SJCRH30 (cell line): Measurements from ENCODE around the gene PUM1. TPM values are rescaled to one million over a fixed set of nuclear protein-coding genes. Genes with fewer than 3 reads are reported as not detected.
"Not testable (repeated sequence)": the region's sequence is repeated elsewhere in the genome, so short reads cannot be mapped to it uniquely, and the experiment has no call there.

Source experiments
- DNase-seq, 2 experiments: peaks; one replicate each; pipeline ENCODE4 v3.0.0-alpha.2; 2015 to 2020
- H3K27ac ChIP-seq: fragments of 250-450 bp; sonication (Bioruptor Pico); 2 replicates; pipeline ENCODE4 v1.5.1; 2020; ENCODE audit warnings: mild to moderate bottlenecking, moderate library complexity
- H3K27me3 ChIP-seq: fragments of 250-450 bp; sonication (Bioruptor Pico); 2 replicates; pipeline ENCODE4 v1.5.1; 2020; ENCODE audit warnings: mild to moderate bottlenecking, moderate library complexity
- H3K36me3 ChIP-seq: fragments of 250-450 bp; sonication (Bioruptor Pico); 2 replicates; pipeline ENCODE4 v1.5.1; 2020; ENCODE audit warnings: mild to moderate bottlenecking, moderate library complexity
- H3K4me1 ChIP-seq: fragments of 250-450 bp; sonication (Bioruptor Pico); 2 replicates; pipeline ENCODE4 v1.5.1; 2020; ENCODE audit warnings: mild to moderate bottlenecking, moderate library complexity
- H3K4me3 ChIP-seq: fragments of 250-450 bp; sonication (Bioruptor Pico); 2 replicates; pipeline ENCODE4 v1.5.1; 2020; ENCODE audit warnings: mild to moderate bottlenecking, moderate library complexity
- H3K9me3 ChIP-seq: fragments of 250-450 bp; sonication (Bioruptor Pico); replicated peaks from 2 replicates; pipeline ENCODE4 v1.5.1; 2020; ENCODE audit warnings: mild to moderate bottlenecking, moderate library complexity
- total RNA-seq: library from RNA; depleted of rRNA; stranded (reverse); fragments of >200 nt; shearing (Covaris generic); gene quantifications from 2 replicates; pipeline ENCODE4 v1.2.3, GENCODE V29; 2014

The PUM1 gene
- total RNA-seq, 1 experiment from 2014 or later = 99.1 TPM

DNA sequence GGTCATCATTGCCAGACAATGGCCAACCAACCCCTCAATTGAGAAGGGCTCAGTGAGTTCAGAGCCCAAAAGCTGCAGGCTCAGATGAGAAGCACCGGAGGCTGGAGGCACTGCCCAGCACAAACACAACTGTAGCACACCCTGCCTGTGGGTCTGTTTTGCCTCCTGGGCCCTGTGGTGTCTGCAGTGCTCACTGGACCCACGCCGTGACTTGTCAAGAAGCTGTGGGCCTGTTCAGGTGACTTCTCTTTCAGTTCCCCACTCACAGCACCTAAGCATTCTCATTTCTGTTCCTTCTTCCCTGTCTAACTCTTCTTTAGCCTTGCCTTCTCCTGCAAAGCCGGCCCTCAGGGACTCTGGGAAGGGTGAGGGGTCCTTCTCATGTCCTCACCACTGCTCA lies 129.8 kb downstream of the PUM1 start:
- not testable (repeated sequence) for H3K4me1 ChIP-seq, H3K9me3 ChIP-seq, H3K4me3 ChIP-seq, H3K27me3 ChIP-seq, DNase-seq, H3K27ac ChIP-seq
- H3K36me3 ChIP-seq = peaks cover 90% of the 10 kb centered on the region

DNA sequence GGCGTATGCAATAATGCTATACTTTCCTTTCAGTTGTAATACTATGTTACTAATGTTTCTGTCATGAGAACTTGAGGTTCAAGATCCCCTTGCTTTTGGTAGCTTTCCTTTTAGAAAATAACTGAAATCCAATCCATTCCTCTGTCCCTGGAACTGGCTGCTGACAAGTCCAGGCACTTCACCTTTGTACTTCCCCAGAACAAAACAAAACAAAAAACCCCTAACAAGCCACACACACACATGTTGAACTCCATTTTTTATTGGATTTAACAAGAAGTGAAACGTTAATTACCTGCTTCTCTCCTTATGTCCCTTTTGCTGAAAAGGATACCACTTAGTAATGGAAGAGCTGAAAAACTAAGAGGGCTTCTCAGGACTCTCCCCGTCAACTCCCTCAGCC lies 130.9 kb downstream of the PUM1 start:
- Histone ChIP-seq H3K27me3 (no peaks in the 10 kb centered on the region), H3K27ac (no peak overlapping the region), H3K36me3 (peaks cover 84% of the 10 kb centered on the region), H3K9me3 (no peaks in the 10 kb centered on the region), H3K4me1 (peaks cover 3% of the 10 kb centered on the region; the same call in 1 of the 2 replicates), H3K4me3 (no peak overlapping the region)
- no peak for DNase-seq

DNA sequence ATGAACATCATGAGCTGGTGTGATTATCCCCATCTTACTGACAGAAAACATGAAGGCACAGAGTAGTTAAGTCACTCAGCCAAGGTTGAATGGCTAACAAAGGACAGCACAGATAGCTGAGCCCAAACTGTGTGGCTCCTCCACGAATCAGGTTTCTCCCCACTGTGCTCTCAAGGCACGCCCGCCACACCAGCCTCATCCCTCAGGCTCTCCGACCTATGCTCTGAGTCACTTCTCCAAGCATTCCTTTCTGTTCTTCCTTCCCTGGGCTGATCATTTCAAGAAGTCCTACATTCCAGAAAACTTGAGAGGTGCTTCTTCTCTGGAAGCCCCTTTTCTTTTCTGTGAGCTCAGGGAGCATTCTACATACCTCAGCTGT lies 131.7 kb downstream of the PUM1 start:
- Histone ChIP-seq H3K9me3 (no peaks in the 10 kb centered on the region), H3K27ac (no peak overlapping the region)
- no peak for DNase-seq

DNA sequence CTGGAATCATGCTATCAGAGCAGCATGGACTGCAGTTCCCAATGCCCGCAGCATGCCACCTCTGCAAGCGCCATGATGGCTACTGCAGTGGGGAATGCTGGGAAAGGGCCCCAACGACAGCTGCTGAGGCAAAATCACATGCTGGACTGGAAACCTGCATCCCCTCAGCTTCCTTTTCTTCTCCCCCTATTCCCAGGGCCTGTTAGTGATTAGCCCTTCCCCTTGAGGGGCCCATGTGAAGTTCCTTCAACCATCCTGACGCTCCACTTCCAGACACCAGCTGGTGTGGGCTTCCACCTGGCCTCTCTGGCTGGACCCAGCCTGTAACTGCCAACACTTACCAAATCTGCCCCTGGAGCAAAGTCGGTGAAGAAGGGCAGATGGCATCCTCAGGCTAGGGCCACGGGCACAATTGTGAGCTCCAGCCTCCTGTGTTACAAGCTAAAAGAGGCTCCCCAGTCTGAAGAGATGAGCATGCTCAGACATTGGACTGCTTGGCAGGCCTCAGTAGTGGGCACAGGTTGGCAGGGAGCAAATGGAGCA lies 134.8 kb downstream of the PUM1 start:
- DNase-seq = no peak
- H3K4me1 ChIP-seq = peaks cover 14% of the 10 kb centered on the region
- peaks cover 49% of the 10 kb centered on the region for H3K36me3 ChIP-seq
- H3K27ac ChIP-seq = no peak overlapping the region
- H3K27me3 ChIP-seq = no peaks in the 10 kb centered on the region
- no peaks in the 10 kb centered on the region for H3K9me3 ChIP-seq
- H3K4me3 ChIP-seq = no peak overlapping the region

More for the DNA sequence above, 131.7 kb downstream of the PUM1 start:
- no peak overlapping the region for H3K4me3 ChIP-seq
- H3K4me1 ChIP-seq = peaks cover 8% of the 10 kb centered on the region
- peaks cover 77% of the 10 kb centered on the region for H3K36me3 ChIP-seq
- H3K27me3 ChIP-seq = no peaks in the 10 kb centered on the region

DNA sequence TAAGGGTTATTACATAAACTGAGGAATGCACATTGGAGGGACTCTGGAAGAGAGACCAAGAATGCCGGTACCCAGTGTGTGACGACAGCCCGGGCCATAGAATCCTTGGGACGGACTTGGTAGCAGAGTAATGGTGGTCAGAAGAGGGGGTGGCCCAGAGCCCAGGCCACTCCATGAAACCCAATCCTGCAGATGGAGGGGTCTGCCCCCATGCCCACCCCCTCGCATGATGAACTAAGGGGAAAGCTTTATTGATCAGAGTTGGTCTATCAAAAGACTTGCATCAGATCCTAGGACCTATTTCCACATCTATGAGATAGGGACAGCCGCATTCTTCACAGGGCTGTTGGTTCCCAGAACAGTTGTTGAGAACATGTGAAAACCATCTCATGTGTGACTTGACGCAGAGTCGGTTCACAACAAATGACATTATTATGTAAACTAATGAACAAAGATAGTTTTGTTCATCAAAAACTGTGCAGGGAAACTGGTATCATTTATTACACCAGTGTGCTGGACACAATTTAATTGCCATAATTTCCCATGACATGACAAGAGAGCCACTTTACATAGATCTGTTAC lies 135.5 kb downstream of the PUM1 start:
- Histone ChIP-seq H3K27me3 (no peaks in the 10 kb centered on the region), H3K4me1 (peaks cover 14% of the 10 kb centered on the region), H3K4me3 (no peak overlapping the region), H3K9me3 (no peaks in the 10 kb centered on the region), H3K27ac (no peak overlapping the region), H3K36me3 (peaks cover 45% of the 10 kb centered on the region)
- no peak for DNase-seq

DNA sequence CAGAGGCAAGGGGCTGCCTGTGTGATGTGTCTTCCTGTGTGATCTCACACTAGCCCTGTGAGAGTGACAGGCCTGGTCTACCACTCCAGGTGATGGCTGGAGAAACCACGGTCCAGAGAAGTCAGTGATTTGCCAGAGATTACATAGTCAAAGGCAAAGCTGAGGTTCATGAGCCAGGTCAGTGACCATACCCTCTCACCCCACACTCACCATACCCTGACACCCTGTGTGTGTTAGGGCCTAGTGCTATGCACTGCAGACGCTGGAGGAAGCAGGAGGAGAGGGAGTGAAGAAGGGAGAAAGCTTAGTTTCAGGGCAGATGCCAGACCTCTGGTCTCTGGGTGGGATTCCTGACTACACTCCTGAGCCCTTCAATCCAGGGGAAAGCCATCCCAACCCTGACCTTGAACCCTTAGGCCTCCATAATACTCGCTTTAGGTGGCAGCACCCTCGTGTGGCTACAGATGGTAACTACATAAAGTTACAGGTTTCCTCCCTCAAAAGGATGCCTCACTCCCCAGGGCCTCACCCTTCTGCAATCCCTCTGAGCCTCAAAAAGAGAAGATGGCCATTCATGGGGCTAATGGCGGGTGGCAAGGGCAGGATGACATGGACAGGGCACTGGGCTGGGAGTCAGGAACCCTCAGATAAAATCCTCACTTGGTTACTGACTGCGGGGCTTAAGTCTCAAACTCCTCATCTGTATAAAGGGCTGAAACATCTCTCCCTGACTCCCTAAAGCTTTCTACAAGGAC lies 136.2 kb downstream of the PUM1 start:
- Histone ChIP-seq H3K4me3 (no peak overlapping the region), H3K27me3 (no peaks in the 10 kb centered on the region), H3K9me3 (no peaks in the 10 kb centered on the region), H3K4me1 (peaks cover 14% of the 10 kb centered on the region), H3K27ac (no peak overlapping the region), H3K36me3 (peaks cover 37% of the 10 kb centered on the region)
- DNase-seq = peak; percentile 73 to 85

DNA sequence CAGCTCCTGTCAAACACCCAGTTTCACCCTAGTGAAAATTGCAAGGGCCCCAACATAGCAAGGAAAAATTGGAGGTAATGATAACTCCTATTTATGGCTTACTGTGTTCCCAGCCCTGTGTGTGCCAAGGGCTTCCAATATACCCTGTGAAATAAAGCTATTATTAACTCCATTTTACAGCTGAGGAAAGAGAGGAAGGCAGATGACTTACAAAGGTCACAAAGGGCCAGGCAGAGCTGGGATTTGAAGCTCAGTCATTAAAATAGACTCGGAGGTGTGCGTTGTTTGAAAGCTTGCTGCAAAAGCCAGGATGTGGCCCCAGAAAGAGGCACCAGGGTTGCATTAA lies 136.8 kb downstream of the PUM1 start:
- Histone ChIP-seq H3K27ac (no peak overlapping the region), H3K4me1 (peaks cover 14% of the 10 kb centered on the region), H3K27me3 (no peaks in the 10 kb centered on the region), H3K9me3 (no peaks in the 10 kb centered on the region), H3K36me3 (peaks cover 33% of the 10 kb centered on the region), H3K4me3 (no peak overlapping the region)
- DNase-seq = no peak

DNA sequence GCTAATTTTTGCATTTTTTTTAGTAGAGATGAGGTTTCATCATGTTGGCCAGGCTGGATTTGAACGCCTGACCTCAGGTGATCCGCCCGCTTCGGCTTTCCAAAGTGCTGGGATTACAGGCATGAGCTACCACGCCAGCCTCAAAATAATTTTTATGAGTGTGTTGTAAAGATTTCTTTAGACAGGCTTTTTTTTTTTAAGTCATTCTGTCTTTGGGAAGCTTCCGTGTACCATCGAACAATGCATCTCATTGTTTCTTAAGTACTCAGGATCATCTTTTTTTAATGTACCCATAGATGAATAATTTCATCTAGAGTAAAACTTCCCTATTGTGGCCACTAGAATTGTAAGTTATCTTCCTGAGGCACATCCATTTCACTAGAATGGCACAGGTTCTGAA lies 137.3 kb downstream of the PUM1 start:
- no peaks in the 10 kb centered on the region for H3K9me3 ChIP-seq
- H3K4me3 ChIP-seq = no peak overlapping the region
- H3K4me1 ChIP-seq = peaks cover 19% of the 10 kb centered on the region
- DNase-seq = no peak
- H3K36me3 ChIP-seq = peaks cover 27% of the 10 kb centered on the region
- no peaks in the 10 kb centered on the region for H3K27me3 ChIP-seq
- H3K27ac ChIP-seq = no peak overlapping the region

DNA sequence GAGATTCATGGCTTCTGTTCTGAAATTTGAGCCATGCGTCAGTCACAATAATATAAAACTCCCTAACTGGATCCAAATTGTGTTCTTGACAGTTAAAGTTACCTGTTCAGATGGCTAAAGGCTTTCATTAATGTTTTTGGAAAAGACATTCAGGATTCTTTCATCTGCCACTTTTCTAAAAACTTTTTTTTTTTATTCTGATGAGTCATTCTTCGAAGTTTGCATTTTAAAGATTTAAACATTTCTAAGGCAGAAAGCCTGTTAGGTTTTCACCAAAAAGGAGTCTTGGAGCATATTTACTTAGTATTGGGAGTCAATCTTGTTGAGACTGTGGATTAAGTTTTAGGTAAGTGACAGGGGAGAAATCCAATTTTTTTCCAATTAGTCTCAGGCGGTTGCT lies 138.1 kb downstream of the PUM1 start:
- H3K4me3 ChIP-seq = no peak overlapping the region
- DNase-seq = no peak
- peaks cover 22% of the 10 kb centered on the region for H3K36me3 ChIP-seq
- H3K27me3 ChIP-seq = no peaks in the 10 kb centered on the region
- peaks cover 21% of the 10 kb centered on the region for H3K4me1 ChIP-seq
- H3K27ac ChIP-seq = no peak overlapping the region
- no peaks in the 10 kb centered on the region for H3K9me3 ChIP-seq

DNA sequence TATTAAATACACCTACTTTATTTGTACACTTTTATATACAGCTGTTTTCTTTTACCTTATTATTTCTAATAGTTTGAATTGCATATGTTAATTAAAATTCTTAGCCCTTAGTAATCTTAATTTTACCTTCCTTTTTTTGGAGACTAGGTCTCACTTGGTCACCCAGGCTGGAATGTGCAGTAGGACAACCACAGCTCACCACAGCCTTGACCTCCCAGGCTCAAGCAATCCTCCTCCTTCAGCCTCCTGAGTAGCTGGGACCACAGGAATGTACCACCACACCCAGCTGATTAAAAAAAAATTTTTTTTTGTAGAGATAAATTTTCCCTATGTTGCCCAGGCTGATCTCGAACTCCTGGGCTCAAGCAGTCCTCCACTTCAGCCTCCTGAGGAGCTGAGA lies 141.9 kb downstream of the PUM1 start:
- peak in 1 of 2 experiments; percentile 66 for DNase-seq
- peaks cover 27% of the 10 kb centered on the region for H3K4me1 ChIP-seq
- H3K36me3 ChIP-seq = no peaks in the 10 kb centered on the region
- H3K27ac ChIP-seq = no peak overlapping the region
- no peaks in the 10 kb centered on the region for H3K9me3 ChIP-seq
- H3K4me3 ChIP-seq = no peak overlapping the region
- no peaks in the 10 kb centered on the region for H3K27me3 ChIP-seq

DNA sequence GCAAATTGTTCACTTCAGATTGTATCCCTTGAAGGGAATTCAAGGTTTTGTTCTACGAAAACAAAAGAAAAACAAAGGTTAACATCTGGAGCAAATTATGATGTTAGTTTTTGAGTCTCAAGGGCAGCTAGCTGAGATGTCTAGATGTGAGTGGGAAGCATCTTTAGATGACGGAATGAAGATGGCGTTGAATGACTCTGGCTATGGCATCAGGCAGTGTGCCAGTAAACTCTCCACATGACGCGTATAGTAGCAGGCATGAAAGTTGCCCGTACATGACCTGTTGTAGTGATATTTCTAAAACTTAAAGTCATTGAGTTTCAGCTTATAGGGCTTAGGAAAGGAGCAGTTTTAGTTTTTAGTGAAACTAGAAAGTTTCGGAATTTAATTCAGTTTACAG lies 144.7 kb downstream of the PUM1 start:
- no peaks in the 10 kb centered on the region for H3K27me3 ChIP-seq
- no peaks in the 10 kb centered on the region for H3K9me3 ChIP-seq
- H3K36me3 ChIP-seq = no peaks in the 10 kb centered on the region
- peaks cover 24% of the 10 kb centered on the region for H3K4me1 ChIP-seq
- H3K4me3 ChIP-seq = no peak overlapping the region
- no peak for DNase-seq
- H3K27ac ChIP-seq = no peak overlapping the region

DNA sequence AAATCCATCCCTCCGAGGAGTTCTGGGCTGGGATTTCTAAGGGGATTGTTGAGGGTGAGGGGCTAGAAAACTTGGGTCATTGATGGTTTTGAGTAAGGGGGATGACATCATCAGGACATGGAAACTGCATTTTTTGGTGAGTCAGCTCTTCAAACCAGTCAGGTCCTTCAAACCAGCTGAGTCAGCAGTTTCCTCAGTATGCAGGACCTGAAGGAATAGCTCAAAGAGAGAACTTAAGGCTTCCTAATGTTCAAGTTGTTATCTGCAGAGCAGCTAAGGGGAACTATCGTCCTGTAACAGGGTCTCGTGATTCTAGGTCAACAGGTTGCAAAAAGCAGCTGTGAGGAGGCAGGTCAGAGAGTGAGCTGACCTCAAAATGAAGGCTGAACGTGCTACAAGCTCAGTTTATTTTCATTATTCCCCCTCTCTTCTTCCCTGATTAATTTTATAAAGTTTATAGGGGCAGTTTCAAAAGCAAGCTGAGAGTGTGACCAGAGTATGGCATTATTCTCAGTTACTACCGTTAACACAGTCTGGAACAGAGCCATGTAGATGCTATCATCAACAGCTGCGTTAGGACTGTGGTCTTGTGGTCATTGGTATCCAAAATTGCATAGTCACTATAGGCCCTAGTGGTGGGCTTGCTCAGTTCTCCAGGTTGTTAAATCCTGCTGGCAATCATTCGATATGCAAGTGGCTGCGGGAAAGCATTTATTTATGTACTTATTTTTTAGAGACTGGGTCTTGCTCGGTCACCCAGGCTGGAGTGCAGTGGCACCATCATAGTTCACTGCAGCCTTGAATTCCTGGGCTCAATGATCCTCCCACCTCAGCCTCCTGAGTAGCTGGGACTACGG lies 146.3 kb downstream of the PUM1 start:
- Histone ChIP-seq H3K4me3 (peak overlapping the region; percentile 13), H3K27ac (peak overlapping the region; percentile 72), H3K4me1 (peaks cover 28% of the 10 kb centered on the region), H3K9me3 (no peaks in the 10 kb centered on the region), H3K36me3 (no peaks in the 10 kb centered on the region), H3K27me3 (no peaks in the 10 kb centered on the region)
- DNase-seq = peak; percentile 84 to 95

DNA sequence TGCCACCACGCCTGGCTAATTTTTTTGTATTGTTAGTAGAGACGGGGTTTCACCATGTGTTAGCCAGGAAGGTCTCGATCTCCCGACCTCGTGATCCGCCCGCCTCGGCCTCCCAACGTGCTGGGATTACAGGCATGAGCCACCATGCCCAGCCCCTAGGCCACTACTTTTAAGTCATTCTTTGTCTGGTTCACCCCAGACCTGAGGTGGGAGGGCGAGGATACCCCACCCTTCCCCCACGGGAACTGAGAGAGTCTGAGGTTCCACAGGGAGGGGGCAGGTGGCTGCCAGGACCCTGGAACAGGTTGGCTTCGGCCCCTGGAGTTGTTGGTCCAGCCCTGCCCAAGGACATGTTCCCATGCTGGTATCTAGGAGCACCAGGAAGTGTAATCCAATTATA lies 149.2 kb downstream of the PUM1 start:
- no peaks in the 10 kb centered on the region for H3K36me3 ChIP-seq
- no peaks in the 10 kb centered on the region for H3K9me3 ChIP-seq
- H3K27ac ChIP-seq = no peak overlapping the region
- no peak for DNase-seq
- peaks cover 20% of the 10 kb centered on the region for H3K4me1 ChIP-seq
- H3K27me3 ChIP-seq = no peaks in the 10 kb centered on the region
- H3K4me3 ChIP-seq = no peak overlapping the region

DNA sequence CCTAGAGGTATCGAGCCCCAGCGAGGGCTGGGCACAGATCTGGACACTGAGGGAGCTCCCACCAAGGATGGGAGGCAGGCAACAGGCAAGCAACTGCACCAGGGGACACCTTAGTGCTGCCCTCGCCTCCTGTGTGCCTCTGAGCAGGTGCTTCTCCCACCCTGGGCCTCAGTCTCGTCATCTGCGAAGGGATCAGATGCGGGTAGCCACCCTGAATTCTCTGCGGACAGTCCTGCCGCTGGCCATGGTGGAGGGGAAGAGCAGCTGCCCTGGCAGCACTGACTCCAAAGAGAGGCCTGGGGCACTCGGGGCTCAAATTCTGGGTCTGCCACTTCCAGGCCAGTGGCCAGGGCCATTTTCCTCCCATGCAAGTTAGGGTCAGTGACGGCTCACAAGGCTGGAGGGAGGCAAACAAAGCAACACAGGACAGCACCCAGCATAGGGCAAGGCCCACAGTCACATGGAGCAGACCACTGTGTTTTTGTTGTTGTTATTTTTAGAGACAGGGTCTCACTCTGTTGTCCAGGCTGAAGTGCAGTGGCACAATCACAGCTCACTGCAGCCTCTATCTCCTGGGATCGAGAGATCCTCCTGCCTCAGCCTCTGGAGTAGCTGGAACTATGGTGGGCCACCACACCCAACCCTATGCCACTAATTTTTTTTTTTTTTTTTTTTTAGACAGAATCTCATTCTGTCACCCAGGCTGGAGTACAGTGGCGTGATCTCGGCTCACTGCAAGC lies 149.9 kb downstream of the PUM1 start:
- peak; percentile 47 to 61 for DNase-seq
- Histone ChIP-seq H3K4me1 (peaks cover 27% of the 10 kb centered on the region), H3K27me3 (no peaks in the 10 kb centered on the region)

More for the DNA sequence above, 149.9 kb downstream of the PUM1 start:
- Histone ChIP-seq H3K36me3 (no peaks in the 10 kb centered on the region), H3K4me3 (no peak overlapping the region), H3K27ac (no peak overlapping the region), H3K9me3 (no peaks in the 10 kb centered on the region)
